ENCODE results near the gene TPRX2. TPM values are rescaled to one million over a fixed set of nuclear protein-coding genes. Genes with fewer than 3 reads are reported as not detected.
"Not testable (repeated sequence)": the region's sequence is repeated elsewhere in the genome, so short reads cannot be mapped to it uniquely, and the experiment has no call there.

Gene TPRX2
- polyA plus RNA-seq, 3 donors = not detected

- no peak for DNase-seq (ENCODE audit: low read depth in 3 of 3, low spot score in 2 of 3)
Measured at GRCh38 chr19:47860602-47861297, 1.7 kb downstream of the TPRX2 start.

- DNase-seq (ENCODE audit: low read depth in 3 of 3, low spot score in 2 of 3) = no peak
Measured at GRCh38 chr19:47861630-47862029, 2.6 kb downstream of the TPRX2 start.

DNA sequence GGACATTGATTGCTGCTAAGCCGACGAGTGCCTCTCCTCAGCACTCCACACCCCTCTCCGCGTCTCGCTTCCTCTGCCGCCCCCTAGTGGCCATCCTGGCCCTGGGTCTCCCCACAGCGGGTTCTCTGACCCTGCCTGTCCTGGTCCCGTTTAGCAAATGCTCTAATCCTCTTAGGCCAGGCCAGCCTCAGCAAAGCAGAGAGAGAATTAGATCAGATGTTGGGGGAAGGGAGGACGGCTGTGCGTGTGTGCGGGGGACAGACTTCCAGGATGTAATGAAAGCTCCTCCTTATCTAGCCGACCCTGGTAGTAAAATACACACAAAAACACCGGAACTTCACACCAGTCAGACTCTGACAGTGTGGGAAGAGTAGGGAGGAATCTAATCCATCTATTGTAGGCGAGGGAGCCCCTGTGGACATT is 4.5 kb downstream of the TPRX2 start:
- DNase-seq (ENCODE audit: low read depth in 3 of 3, low spot score in 2 of 3) = peak in 2 of 3 donors; percentile 44 to 65

DNA sequence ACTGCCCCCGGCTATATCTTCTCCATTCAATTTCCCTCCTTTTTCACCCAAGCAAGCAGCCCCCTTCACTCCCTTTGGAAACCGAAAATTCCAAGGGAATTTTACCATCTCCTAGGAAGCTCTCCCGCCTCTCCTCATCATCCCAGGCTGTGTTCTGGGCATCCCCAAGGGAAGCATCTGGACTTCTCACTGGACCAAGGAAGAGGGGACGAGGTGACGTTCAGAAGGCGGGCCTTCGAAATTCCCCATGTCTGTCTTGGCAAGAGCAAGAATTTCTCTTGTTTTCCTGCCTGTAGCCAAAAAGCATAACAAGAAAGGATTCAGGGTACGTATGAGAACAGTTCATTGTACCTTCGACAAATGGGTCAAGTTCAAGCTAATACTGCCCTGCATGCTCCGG is 6.1 kb downstream of the TPRX2 start:
- no peak for DNase-seq (ENCODE audit: low read depth in 3 of 3, low spot score in 2 of 3)

DNA sequence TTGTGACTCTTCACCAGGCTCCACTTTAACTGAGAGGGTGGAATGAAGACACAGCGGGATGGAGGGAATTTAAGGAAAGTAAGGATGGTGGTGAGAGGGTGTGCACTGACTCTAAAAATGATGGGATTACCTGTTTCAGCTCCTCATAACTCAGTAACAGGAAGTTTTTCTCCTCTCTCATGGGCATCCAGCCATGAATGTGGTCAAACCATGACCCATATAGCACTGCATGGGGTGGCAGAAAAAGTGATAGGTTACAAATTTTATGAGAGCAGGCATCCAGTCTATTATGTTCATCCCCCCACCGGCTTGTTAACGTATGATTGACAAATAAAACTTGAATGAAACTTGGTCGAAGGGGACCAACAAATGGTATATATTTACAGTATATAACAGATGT is 19.9 kb downstream of the TPRX2 start:
- DNase-seq (ENCODE audit: low read depth in 3 of 3, low spot score in 2 of 3) = no peak

DNA sequence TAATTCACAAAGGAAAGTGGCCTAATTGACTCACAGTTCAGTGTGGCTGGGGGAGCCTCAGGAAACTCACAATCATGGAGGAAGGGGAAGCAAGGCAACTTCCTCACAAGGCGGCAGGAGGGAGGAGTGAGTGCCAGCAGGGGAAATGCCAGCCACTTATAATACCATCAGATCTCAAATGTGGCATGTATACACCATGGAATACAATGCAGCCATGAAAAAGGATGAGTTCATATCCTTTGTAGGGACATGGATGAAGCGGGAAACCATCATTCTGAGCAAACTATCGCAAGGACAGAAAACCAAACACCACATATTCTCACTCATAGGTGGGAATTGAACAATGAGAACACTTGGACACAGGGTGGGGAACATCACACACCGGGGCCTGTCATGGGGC is 20.4 kb downstream of the TPRX2 start:
- DNase-seq (ENCODE audit: low read depth in 3 of 3, low spot score in 2 of 3) = not testable (repeated sequence)

GRCh38 chr19:47881757-47882156 is 22.7 kb downstream of the TPRX2 start:
- DNase-seq (ENCODE audit: low read depth in 3 of 3, low spot score in 2 of 3) = no peak

DNA sequence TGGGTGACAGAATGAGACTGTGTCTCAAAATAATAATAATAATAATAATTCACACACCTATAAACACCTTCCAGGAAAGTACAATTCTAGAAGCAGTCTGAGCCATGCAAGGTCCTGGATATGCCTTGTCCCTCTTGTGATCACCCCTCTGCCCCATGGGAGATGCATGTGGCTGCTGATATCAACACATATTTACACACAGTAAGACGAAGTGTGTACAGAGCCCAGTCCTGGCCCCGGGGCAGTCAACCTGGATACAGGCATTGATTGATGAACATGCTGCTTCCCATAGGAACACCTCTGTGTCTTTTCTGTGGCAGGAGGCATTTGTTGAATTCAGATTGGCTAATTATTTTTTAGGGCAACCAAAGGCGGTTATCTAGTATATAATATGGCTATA is 23.9 kb downstream of the TPRX2 start:
- no peak for DNase-seq (ENCODE audit: low read depth in 3 of 3, low spot score in 2 of 3)

DNA sequence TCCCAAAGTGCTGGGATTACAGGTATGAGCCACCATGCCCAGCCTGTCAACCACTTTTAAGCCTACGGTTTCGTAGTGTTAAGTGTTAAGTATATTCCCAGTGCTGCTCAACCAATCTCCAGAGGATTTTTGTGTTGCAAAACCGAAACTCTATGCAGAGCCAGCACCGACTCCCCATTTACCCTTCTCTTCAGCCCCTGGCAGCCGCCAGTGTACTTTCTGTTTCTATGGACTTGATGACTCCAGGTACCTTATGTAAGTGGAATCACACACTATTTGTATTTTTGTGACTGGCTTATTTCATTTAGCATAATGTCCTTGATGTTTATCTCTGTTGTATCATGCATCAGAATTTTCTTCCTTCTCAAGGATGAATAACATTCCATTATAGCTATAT is 26.0 kb downstream of the TPRX2 start:
- no peak for DNase-seq (ENCODE audit: low read depth in 3 of 3, low spot score in 2 of 3)

GRCh38 chr19:47886010-47886559 is 27.1 kb downstream of the TPRX2 start, which contains the start of gene SULT2A1:
TSS of gene SULT2A1 (minus strand) at chr19:47886315. CDS start at chr19:47886257, 58 bp downstream.
- no peak for DNase-seq (ENCODE audit: low read depth in 3 of 3, low spot score in 2 of 3)

- no peak for DNase-seq (ENCODE audit: low read depth in 3 of 3, low spot score in 2 of 3)
Measured at GRCh38 chr19:47890865-47891621, 32.0 kb downstream of the TPRX2 start.

DNA sequence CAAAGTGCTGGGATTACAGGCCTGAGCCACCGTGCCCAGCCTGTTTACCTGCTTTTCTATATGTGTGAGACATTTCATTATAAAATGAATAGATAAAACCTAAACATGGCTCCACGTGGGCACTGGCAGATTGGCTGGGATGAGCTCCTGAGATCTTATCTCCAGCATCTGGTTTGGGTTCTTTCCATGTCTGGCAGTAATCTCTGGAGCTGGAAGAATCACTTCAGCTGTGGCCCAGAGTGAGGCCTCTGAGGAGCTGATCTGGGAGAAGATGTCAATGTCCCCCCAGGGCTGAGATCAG is 32.5 kb downstream of the TPRX2 start:
- DNase-seq (ENCODE audit: low read depth in 3 of 3, low spot score in 2 of 3) = no peak

- peak in 1 of 3 donors; percentile 12 for DNase-seq (ENCODE audit: low read depth in 3 of 3, low spot score in 2 of 3)
Measured at GRCh38 chr19:47891923-47892666, 33.1 kb downstream of the TPRX2 start.

DNA sequence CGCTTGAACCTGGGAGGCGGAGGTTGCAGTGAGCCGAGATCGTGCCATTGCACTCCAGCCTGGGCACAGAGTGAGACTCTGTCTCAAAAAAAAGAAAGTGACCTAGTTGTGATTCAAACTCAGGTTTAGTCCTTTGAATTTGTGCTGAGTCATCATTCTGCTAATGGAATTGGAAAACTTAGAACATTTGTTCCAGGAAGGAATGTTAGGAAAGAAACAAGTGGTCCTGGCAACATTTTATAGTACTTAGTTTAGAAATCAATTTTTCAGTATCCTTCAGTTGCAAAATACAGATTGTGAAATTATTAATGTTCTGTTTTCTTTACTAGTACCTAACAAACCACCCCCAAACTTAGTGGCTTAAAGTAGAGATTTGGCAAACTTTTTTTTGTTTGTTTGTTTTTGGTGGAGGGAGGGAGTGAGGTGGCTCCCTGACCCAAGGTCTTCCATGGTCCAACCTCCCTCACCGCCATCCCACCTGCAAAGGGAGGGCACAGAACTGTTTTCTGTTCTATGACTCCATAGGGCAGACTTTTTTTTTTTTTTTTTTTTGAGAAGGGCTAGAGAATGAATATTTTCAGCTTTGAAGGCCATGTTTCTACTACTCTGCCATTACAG is 36.2 kb downstream of the TPRX2 start:
- DNase-seq (ENCODE audit: low read depth in 3 of 3, low spot score in 2 of 3) = no peak

GRCh38 chr19:47896019-47896418 is 37.0 kb downstream of the TPRX2 start:
- DNase-seq (ENCODE audit: low read depth in 3 of 3, low spot score in 2 of 3) = no peak

GRCh38 chr19:47896773-47897172 is 37.7 kb downstream of the TPRX2 start:
- DNase-seq (ENCODE audit: low read depth in 3 of 3, low spot score in 2 of 3) = no peak

- DNase-seq (ENCODE audit: low read depth in 3 of 3, low spot score in 2 of 3) = no peak
Measured at GRCh38 chr19:47897861-47898260, 38.8 kb downstream of the TPRX2 start.

- no peak for DNase-seq (ENCODE audit: low read depth in 3 of 3, low spot score in 2 of 3)
Measured at GRCh38 chr19:47899335-47899734, 40.3 kb downstream of the TPRX2 start.

GRCh38 chr19:47901370-47901769 is 42.3 kb downstream of the TPRX2 start:
- DNase-seq (ENCODE audit: low read depth in 3 of 3, low spot score in 2 of 3) = no peak

- not testable (repeated sequence) for DNase-seq (ENCODE audit: low read depth in 3 of 3, low spot score in 2 of 3)
Measured at GRCh38 chr19:47909350-47909749, 50.3 kb downstream of the TPRX2 start.

DNA sequence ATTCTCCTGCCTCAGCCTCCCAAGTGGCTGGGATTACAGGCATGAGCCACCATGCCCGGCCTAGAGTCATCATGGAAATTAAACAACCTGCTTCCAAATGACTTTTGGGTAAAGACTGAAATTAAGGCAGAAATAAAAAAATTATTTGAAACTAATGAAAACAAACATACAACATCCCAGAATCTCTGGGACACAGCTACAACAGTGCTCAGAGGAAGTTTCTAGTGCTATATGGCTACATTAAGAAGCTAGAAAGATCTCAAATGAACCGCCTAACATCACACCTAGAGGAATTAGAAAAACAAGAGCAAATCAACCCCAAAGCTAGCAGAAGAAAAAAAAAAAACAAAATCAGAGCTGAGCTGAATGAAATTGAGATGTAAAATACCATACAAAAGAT is 51.2 kb downstream of the TPRX2 start:
- not testable (repeated sequence) for DNase-seq (ENCODE audit: low read depth in 3 of 3, low spot score in 2 of 3)

Measured in right renal cortex interstitium (tissue), 3 donors.